GM12878 (cell line): ENCODE measurements around the gene AGAP1. TPM values are rescaled to one million over a fixed set of nuclear protein-coding genes. Genes with fewer than 3 reads are reported as not detected.

ENCODE experiments used
- ATAC-seq: fragments of 200-7000 bp; cut with Tn5 transposase; 3 replicates; pipeline ENCODE4 v1.9.1; 2020; ENCODE audit warnings: mild to moderate bottlenecking, moderate library complexity
- BruUV-seq: library from RNA; stranded (reverse); fragments of 400-500 nt; replicated peaks from 2 replicates; lab custom pipeline; 2021; lab: Mats Ljungman, UMichigan
- CTCF ChIA-PET: fragments of 300-600 bp; sonication (Branson Sonifier 250); formaldehyde crosslinking; extraction: SDS; loops from one replicate; lab custom pipeline; 2021; ENCODE audit warnings: inconsistent platforms; lab: Yijun Ruan, JAX
- POLR2A ChIA-PET: fragments of 350-600 bp; formaldehyde crosslinking; extraction: SDS; loops from one replicate; lab custom pipeline; 2021; ENCODE audit warnings: inconsistent platforms; lab: Charles Lee
- RAD21 ChIA-PET: fragments of 300-600 bp; sonication (Branson Sonifier 250); formaldehyde crosslinking; loops from one replicate; lab custom pipeline; 2023; ENCODE audit warnings: antibody characterized with exemption; ENCODE audit not compliant: unreplicated experiment; lab: Charles Lee
- SMC1A ChIA-PET: fragments of 300-600 bp; sonication (Branson Sonifier 250); formaldehyde crosslinking; loops from one replicate; lab custom pipeline; 2023; ENCODE audit not compliant: unreplicated experiment, uncharacterized antibody; lab: Charles Lee
- DNase-seq: peaks from one replicate; pipeline ENCODE4 v3.0.0-alpha.2; 2011; ENCODE audit warnings: low read depth, low spot score
- FAIRE-seq: peaks from 3 replicates; lab custom pipeline; 2011; peaks lifted over from hg19 to GRCh38; lab: Jason Lieb, UNC
- H2AFZ ChIP-seq: 2 replicates; pipeline ENCODE4 v1.6.0; 2011; ENCODE audit warnings: low read depth, low read length, control low read depth; ENCODE audit not compliant: control insufficient read depth
- H3K27ac ChIP-seq: 2 replicates; pipeline ENCODE4 v1.5.1; 2011; ENCODE audit warnings: control low read depth; ENCODE audit not compliant: control insufficient read depth, insufficient read depth
- H3K27me3 ChIP-seq, 2 experiments: replicated peaks in 1 of 2; 2 replicates each; pipeline versions ENCODE4 v1.6.0 to v1.6.1; 2011; ENCODE audit warnings: low read length in 1 of 2; ENCODE audit not compliant: control insufficient read depth in 2 of 2, insufficient read depth in 2 of 2
- H3K36me3 ChIP-seq, 2 experiments: 2 replicates each; pipeline ENCODE4 v1.5.1; 2011; ENCODE audit warnings: low read length in 1 of 2; ENCODE audit not compliant: control insufficient read depth in 2 of 2, insufficient read depth in 2 of 2
- H3K4me1 ChIP-seq: 2 replicates; pipeline ENCODE4 v1.6.1; 2011; ENCODE audit warnings: mild to moderate bottlenecking, low read length, moderate library complexity, mixed read lengths; ENCODE audit not compliant: control insufficient read depth, insufficient read depth
- H3K4me2 ChIP-seq: 2 replicates; pipeline ENCODE4 v1.6.0; 2011; ENCODE audit warnings: control low read depth; ENCODE audit not compliant: control insufficient read depth, insufficient read depth
- H3K4me3 ChIP-seq: fragments of 200-600 bp; sonication (generic); 2 replicates; pipeline ENCODE4 v1.5.1; 2016
- H3K79me2 ChIP-seq: 2 replicates; pipeline ENCODE4 v1.6.0; 2011; ENCODE audit warnings: low read length; ENCODE audit not compliant: control insufficient read depth, insufficient read depth
- H3K9ac ChIP-seq: 2 replicates; pipeline ENCODE4 v1.8.0; 2011; ENCODE audit warnings: low read length, control low read depth, mixed read lengths; ENCODE audit not compliant: control insufficient read depth, insufficient read depth
- H3K9me3 ChIP-seq: replicated peaks from 3 replicates; pipeline ENCODE4 v1.5.1; 2011; ENCODE audit warnings: mild to moderate bottlenecking, low read length; ENCODE audit not compliant: control insufficient read depth, insufficient read depth
- H4K20me1 ChIP-seq: 2 replicates; pipeline ENCODE4 v1.6.0; 2011; ENCODE audit not compliant: control insufficient read depth, insufficient read depth
- CEBPB ChIP-seq, 2 experiments: fragments of 150-350 bp in 1 of 2; IDR thresholded peaks; 2 replicates each; pipeline ENCODE4 v1.6.1; 2012 to 2014; ENCODE audit warnings: low read depth in 2 of 2, low read length in 2 of 2, borderline replicate concordance in 1 of 2, inconsistent platforms in 1 of 2
- FOS ChIP-seq: IDR thresholded peaks from 3 replicates; pipeline ENCODE4 v1.6.1; 2011; ENCODE audit warnings: borderline replicate concordance; ENCODE audit not compliant: insufficient read length; ENCODE audit errors: extremely low read depth
- GATAD2B ChIP-seq: fragments of 450-650 bp; conservative IDR thresholded peaks from 2 replicates; pipeline ENCODE4 v1.6.1; 2017; ENCODE audit warnings: low read depth, mild to moderate bottlenecking, moderate library complexity
- KDM1A ChIP-seq: fragments of 200-600 bp; sonication (generic); IDR thresholded peaks from 2 replicates; pipeline ENCODE4 v1.6.1; 2016; ENCODE audit warnings: borderline replicate concordance
- NFYA ChIP-seq: IDR thresholded peaks from 2 replicates; pipeline ENCODE4 v1.6.1; 2011; ENCODE audit warnings: low read depth, mild to moderate bottlenecking, low read length, improper control_type of control experiment, borderline replicate concordance
- RCOR1 ChIP-seq: conservative IDR thresholded peaks from 2 replicates; pipeline ENCODE4 v1.6.1; 2012; ENCODE audit warnings: low read depth, low read length, improper control_type of control experiment
- TCF12 ChIP-seq: IDR thresholded peaks from 2 replicates; pipeline ENCODE4 v1.6.1; 2011; ENCODE audit warnings: low read depth, mild to moderate bottlenecking, low read length
- ZBTB4 ChIP-seq: fragments of 450-650 bp; formaldehyde crosslinking; IDR thresholded peaks from 2 replicates; pipeline ENCODE4 v1.4.0; 2022; ENCODE audit warnings: mild to moderate bottlenecking, moderate library complexity
- WGBS: methylation state at CpG from one replicate; pipeline ENCODE4 v1.1.6; 2016; ENCODE audit warnings: low lambda C conversion rate; ENCODE audit not compliant: insufficient replicate concordance, insufficient coverage; ENCODE audit errors: missing lambda C conversion rate; 5-methylcytosine and 5-hydroxymethylcytosine counted together
- in situ Hi-C: fragments of 300-500 bp; cut with MboI; formaldehyde crosslinking; loops from 9 replicates; pipeline ENCODE4 v1.14.3; 2018; ENCODE audit warnings: mixed read lengths
- intact Hi-C: fragments of 100-400 bp; cut with micrococcal nuclease; formaldehyde crosslinking; loops from one replicate; pipeline ENCODE4 v1.14.2; 2022; ENCODE audit not compliant: unreplicated experiment
- polyA plus RNA-seq, 11 experiments: library from polyadenylated mRNA; depleted of rRNA in 4 of 11; unstranded in 6 of 11; stranded (reverse) in 5 of 11; fragments of >200 nt; fragmentation: Nextera tagmentation in 4 of 11; fragmentation: Illumina TruSeq in 1 of 11; extraction: Ambion mirVana in 4 of 11; extraction: Trizol in 1 of 11; gene quantifications; 1 replicate in 1 of 11; 2 replicates in 10 of 11; pipeline versions ENCODE4 v1.2.1 to v1.2.3, GENCODE V29; 2011 to 2016; ENCODE audit warnings: inconsistent platforms in 2 of 11, missing spikeins in 2 of 11, low read depth in 1 of 11
- total RNA-seq, 4 experiments: library from RNA; depleted of rRNA in 3 of 4; stranded (reverse); fragments of >200 nt in 3 of 4; fragmentation: Illumina TruSeq in 1 of 4; extraction: Trizol in 1 of 4; gene quantifications; 2 replicates each; pipeline versions ENCODE4 v1.2.1 to v1.2.3, GENCODE V29; 2013 to 2021

Gene AGAP1
- total and polyA plus RNA-seq, 10 of the 15 experiments (the other 5 are each of a cell fraction or from before 2014, with no cell fraction given) = 0.05 to 0.15 (median 0.06) TPM; not detected in 7

- no peaks in the 10 kb centered on the region for H3K79me2 ChIP-seq
Observed at GRCh38 chr2:235636546-235636945, 142.7 kb downstream of the AGAP1 start.

More at GRCh38 chr2:235636546-235636945, 142.7 kb downstream of the AGAP1 start:
- TF ChIP-seq CEBPB (IDR thresholded peaks at IDR 0.05; ENCODE audit: borderline replicate concordance in 1 of 2, low read depth in 2 of 2, low read length in 2 of 2) (no peak), ZBTB4 (CRISPR knock-in tag) (no peak), FOS (no peak), RCOR1 (no peak), NFYA (no peak), GATAD2B (no peak), KDM1A (no peak), TCF12 (no peak)
- H3K9me3 ChIP-seq = no peaks in the 10 kb centered on the region
- H3K36me3 ChIP-seq = no peaks in the 10 kb centered on the region
- no peak overlapping the region for H3K9ac ChIP-seq
- CTCF ChIA-PET = no interaction called here
- intact Hi-C loops = no loop called here
- POLR2A ChIA-PET = no interaction called here
- ATAC-seq = no peak
- no peaks in the 10 kb centered on the region for H3K4me1 ChIP-seq
- RAD21 ChIA-PET = no interaction called here
- no peak overlapping the region for H3K27ac ChIP-seq
- SMC1A ChIA-PET = no interaction called here
- H3K4me3 ChIP-seq = no peak overlapping the region
- WGBS = 38% methylated on average over 12 of the region's 12 CpGs
- in situ Hi-C loops = no loop called here
- BruUV-seq = no TSS peak
- no peak overlapping the region for H2AFZ ChIP-seq
- no peaks in the 10 kb centered on the region for H3K27me3 ChIP-seq
- H3K4me2 ChIP-seq = no peak overlapping the region
- no peak for FAIRE-seq
- DNase-seq = no peak
- no peaks in the 10 kb centered on the region for H4K20me1 ChIP-seq
